H1 (cell line): ENCODE results near the gene DSCAM.

Experiments used
- CHD2 ChIP-seq: IDR thresholded peaks from 2 replicates; pipeline ENCODE4 v1.6.1; 2012; ENCODE audit warnings: low read length, improper control_type of control experiment
- EP300 ChIP-seq, 2 experiments: IDR thresholded peaks; 1 replicate in 1 of 2; 2 replicates in 1 of 2; pipeline ENCODE4 v1.6.1; 2011 to 2012; ENCODE audit warnings: low read depth in 2 of 2, low read length in 2 of 2, mild to moderate bottlenecking in 2 of 2, borderline replicate concordance in 1 of 2, inconsistent platforms in 1 of 2, moderate library complexity in 1 of 2
- HDAC2 ChIP-seq, 2 experiments: fragments of 300-600 bp in 1 of 2; sonication (generic) in 1 of 2; IDR thresholded peaks; 2 replicates each; pipeline ENCODE4 v1.6.1; 2011 to 2012; ENCODE audit warnings: low read depth in 2 of 2, low read length in 2 of 2, mild to moderate bottlenecking in 2 of 2, moderate library complexity in 2 of 2, borderline replicate concordance in 1 of 2, inconsistent platforms in 1 of 2
- JUND ChIP-seq: IDR thresholded peaks from 2 replicates; pipeline ENCODE4 v1.6.1; 2011; ENCODE audit warnings: mild to moderate bottlenecking, improper control_type of control experiment, low read length
- POLR2A ChIP-seq, 2 experiments: IDR thresholded peaks; 1 replicate in 1 of 2; 2 replicates in 1 of 2; pipeline ENCODE4 v1.6.1; 2011; ENCODE audit warnings: low read depth in 2 of 2, low read length in 2 of 2, mild to moderate bottlenecking in 2 of 2; ENCODE audit errors: control extremely low read depth in 1 of 2
- POLR2AphosphoS5 ChIP-seq: IDR thresholded peaks from 2 replicates; pipeline ENCODE4 v1.6.1; 2011; ENCODE audit warnings: low read depth, low read length
- TAF1 ChIP-seq: IDR thresholded peaks from 2 replicates; pipeline ENCODE4 v1.6.1; 2011; ENCODE audit warnings: mild to moderate bottlenecking, low read depth, low read length
- TF ChIP-seq, protein P1 (sequence below), 3 experiments: IDR thresholded peaks; 1 replicate in 2 of 3; 2 replicates in 1 of 3; pipeline versions ENCODE4 v1.5.1 to v1.6.1; 2011; ENCODE audit warnings: low read length in 3 of 3, mild to moderate bottlenecking in 3 of 3, inconsistent platforms in 2 of 3, low read depth in 1 of 3, moderate library complexity in 1 of 3; ENCODE audit not compliant: insufficient read depth in 1 of 3; ENCODE audit errors: control extremely low read depth in 1 of 3

GRCh38 chr21:40284409-40284808, 562.5 kb downstream of the DSCAM start:
- no peak for TF ChIP-seq POLR2A (IDR thresholded peaks at IDR 0.05; ENCODE audit: control extremely low read depth in 1 of 2, low read depth in 2 of 2, low read length in 2 of 2)
- TF ChIP-seq, protein P1, sequence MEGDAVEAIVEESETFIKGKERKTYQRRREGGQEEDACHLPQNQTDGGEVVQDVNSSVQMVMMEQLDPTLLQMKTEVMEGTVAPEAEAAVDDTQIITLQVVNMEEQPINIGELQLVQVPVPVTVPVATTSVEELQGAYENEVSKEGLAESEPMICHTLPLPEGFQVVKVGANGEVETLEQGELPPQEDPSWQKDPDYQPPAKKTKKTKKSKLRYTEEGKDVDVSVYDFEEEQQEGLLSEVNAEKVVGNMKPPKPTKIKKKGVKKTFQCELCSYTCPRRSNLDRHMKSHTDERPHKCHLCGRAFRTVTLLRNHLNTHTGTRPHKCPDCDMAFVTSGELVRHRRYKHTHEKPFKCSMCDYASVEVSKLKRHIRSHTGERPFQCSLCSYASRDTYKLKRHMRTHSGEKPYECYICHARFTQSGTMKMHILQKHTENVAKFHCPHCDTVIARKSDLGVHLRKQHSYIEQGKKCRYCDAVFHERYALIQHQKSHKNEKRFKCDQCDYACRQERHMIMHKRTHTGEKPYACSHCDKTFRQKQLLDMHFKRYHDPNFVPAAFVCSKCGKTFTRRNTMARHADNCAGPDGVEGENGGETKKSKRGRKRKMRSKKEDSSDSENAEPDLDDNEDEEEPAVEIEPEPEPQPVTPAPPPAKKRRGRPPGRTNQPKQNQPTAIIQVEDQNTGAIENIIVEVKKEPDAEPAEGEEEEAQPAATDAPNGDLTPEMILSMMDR (IDR thresholded peaks at IDR 0.05; ENCODE audit: control extremely low read depth in 1 of 3, insufficient read depth in 1 of 3, low read depth in 1 of 3, low read length in 3 of 3) = no peak
- no peak for TF ChIP-seq POLR2AphosphoS5
- no peak for TF ChIP-seq JUND
- TF ChIP-seq TAF1 = no peak
- no peak for TF ChIP-seq CHD2
- no peak for TF ChIP-seq HDAC2 (IDR thresholded peaks at IDR 0.05; ENCODE audit: borderline replicate concordance in 1 of 2, low read depth in 2 of 2, low read length in 2 of 2)
- no peak for TF ChIP-seq EP300 (IDR thresholded peaks at IDR 0.05; ENCODE audit: borderline replicate concordance in 1 of 2, low read depth in 2 of 2, low read length in 2 of 2)
